GDM1 (cell line): ENCODE results near the gene GLT1D1.

ENCODE experiments used
- DNase-seq: peaks from one replicate; lab custom pipeline; 2025; lab: John Stamatoyannopoulos, UW

The GLT1D1 gene

DNA sequence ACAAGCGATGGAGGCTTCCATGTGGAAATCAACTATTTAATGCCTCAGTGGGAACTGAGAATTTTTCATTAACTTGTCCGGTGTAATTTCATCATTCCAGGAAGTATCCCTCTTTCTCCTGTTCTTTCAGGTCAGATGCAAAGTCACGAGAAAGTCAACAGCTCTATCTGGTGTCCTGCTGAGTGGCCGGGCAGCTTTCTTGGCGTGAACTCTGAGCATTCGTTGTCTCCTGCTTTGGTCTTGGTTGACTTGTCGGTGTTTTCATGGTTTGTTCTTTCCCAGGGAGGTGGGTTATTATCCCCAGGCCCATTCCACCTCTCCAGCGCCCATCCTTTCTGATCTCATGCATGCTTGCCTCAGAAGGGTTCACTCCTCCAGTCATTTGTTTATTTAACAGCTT lies 149.1 kb downstream of the GLT1D1 start:
- no peak for DNase-seq

DNA sequence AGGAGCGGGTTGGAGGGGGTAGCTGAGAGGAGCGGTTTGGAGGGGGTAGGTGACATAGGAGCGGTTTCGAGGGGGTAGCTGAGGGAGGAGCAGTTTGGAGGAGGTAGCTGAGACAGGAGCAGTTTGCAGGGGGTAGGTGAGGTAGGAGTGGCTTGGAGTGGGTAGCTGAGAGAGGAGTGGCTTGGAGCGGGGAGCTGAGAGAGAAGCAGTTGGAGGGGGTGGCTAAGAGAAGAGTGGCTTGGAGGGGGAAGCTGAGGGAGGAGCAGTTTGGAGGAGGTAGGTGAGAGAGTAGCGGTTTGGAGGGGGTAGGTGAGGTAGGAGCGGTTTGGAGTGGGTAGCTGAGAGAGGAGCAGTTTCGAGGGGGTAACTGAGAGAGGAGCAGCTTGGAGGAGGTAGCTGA lies 152.1 kb downstream of the GLT1D1 start:
- no peak for DNase-seq

DNA sequence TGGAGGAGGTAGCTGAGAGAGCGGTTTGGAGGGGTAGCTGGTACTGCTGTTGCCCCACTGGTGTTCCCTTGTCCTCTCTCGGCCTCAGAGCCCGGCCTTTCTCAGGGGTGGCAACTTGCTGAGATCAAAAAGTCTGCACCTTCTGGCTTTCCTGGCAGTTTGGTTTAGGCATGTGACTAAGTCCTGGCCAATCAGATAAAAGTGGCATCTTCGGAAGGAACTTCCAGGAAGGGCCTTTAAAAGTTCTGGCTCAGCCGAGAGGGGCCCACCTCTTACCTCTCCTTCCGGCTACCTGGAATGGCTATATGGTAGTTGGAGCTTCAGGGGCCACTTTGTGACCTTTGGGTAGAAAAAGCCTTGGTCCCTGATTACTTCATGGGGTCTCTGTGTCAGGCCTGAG lies 152.6 kb downstream of the GLT1D1 start:
- no peak for DNase-seq

- no peak for DNase-seq
These were observed 156.8 kb downstream of the GLT1D1 start for GRCh38 chr12:129009833-129010622.

- DNase-seq = no peak
These were observed 162.9 kb downstream of the GLT1D1 start for GRCh38 chr12:129016159-129016558.

DNA sequence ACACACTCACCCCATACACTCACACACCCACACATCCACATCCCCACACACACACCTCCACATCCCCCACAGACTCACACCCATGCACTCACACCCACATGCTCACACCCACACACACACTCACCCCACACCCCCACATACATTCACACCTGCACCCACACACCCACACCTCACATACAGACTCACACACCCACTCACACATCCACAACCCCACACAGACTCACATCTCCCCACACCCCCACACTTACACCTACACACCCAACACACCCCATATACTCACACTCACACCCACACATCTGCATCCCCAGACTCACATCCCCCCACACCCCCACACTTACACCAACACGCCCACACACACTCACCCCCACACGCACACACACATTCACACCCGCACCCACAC lies 171.8 kb downstream of the GLT1D1 start:
- no peak for DNase-seq

GRCh38 chr12:129028844-129029243 lies 175.6 kb downstream of the GLT1D1 start:
- no peak for DNase-seq
